Mucosa of stomach (tissue), 1 donor: ENCODE data around the gene CA14.
A peak's percentile ranks its signal among the peaks of the same experiment; 100 is the strongest.
"Not testable (repeated sequence)": the region's sequence is repeated elsewhere in the genome, so short reads cannot be mapped to it uniquely, and the experiment has no call there.

Experiments used
- H3K27me3 ChIP-seq: one replicate; pipeline ENCODE4 v1.7.0; 2013; ENCODE audit warnings: mild to moderate bottlenecking, low read length; ENCODE audit not compliant: control insufficient read depth, insufficient read depth
- H3K36me3 ChIP-seq: one replicate; pipeline ENCODE4 v1.7.0; 2013; ENCODE audit warnings: low read length; ENCODE audit not compliant: control insufficient read depth, insufficient read depth
- H3K4me1 ChIP-seq: one replicate; pipeline ENCODE4 v1.7.0; 2013; ENCODE audit warnings: mild to moderate bottlenecking, low read length; ENCODE audit not compliant: control insufficient read depth, insufficient read depth
- H3K4me3 ChIP-seq: one replicate; pipeline ENCODE4 v1.7.0; 2013; ENCODE audit warnings: low read length
- H3K9ac ChIP-seq: one replicate; pipeline ENCODE4 v1.7.0; 2013; ENCODE audit warnings: mild to moderate bottlenecking, low read length, moderate library complexity
- H3K9me3 ChIP-seq: one replicate; pipeline ENCODE4 v1.7.0; 2013; ENCODE audit warnings: mild to moderate bottlenecking, low read length, moderate library complexity; ENCODE audit not compliant: control insufficient read depth
- donor health status: Pancreatic carcinoma.

The CA14 gene

GRCh38 chr1:150288822-150289221, 31.2 kb downstream of the CA14 start:
- Histone ChIP-seq H3K9me3 (no peaks in the 10 kb centered on the region), H3K9ac (no peak overlapping the region), H3K4me3 (no peak overlapping the region), H3K36me3 (no peaks in the 10 kb centered on the region), H3K4me1 (no peaks in the 10 kb centered on the region), H3K27me3 (no peaks in the 10 kb centered on the region)

GRCh38 chr1:150293433-150294253, 36.1 kb downstream of the CA14 start, which contains the start of gene MRPS21:
TSS of gene MRPS21 (plus strand) at chr1:150293861. CDS start at chr1:150294367, 506 bp downstream.
- Histone ChIP-seq H3K27me3 (no peaks in the 10 kb centered on the region), H3K36me3 (no peaks in the 10 kb centered on the region), H3K4me3 (peak within 1 kb of the TSS; percentile 47), H3K9ac (peak within 1 kb of the TSS; percentile 65), H3K9me3 (no peaks in the 10 kb centered on the region), H3K4me1 (peaks cover 4% of the 10 kb centered on the region)

- Histone ChIP-seq H3K9ac (no peak overlapping the region), H3K4me3 (no peak overlapping the region), H3K27me3 (no peaks in the 10 kb centered on the region), H3K36me3 (no peaks in the 10 kb centered on the region), H3K4me1 (peaks cover 4% of the 10 kb centered on the region), H3K9me3 (no peaks in the 10 kb centered on the region)
Measured at GRCh38 chr1:150295476-150295875, 37.9 kb downstream of the CA14 start.

GRCh38 chr1:150299716-150300115, 42.1 kb downstream of the CA14 start:
- no peaks in the 10 kb centered on the region for H3K9me3 ChIP-seq
- H3K36me3 ChIP-seq, result no peaks in the 10 kb centered on the region
- no peaks in the 10 kb centered on the region for H3K27me3 ChIP-seq
- no peak overlapping the region for H3K9ac ChIP-seq
- no peak overlapping the region for H3K4me3 ChIP-seq
- no peaks in the 10 kb centered on the region for H3K4me1 ChIP-seq

GRCh38 chr1:150302338-150302737, 44.8 kb downstream of the CA14 start:
- Histone ChIP-seq H3K27me3 (no peaks in the 10 kb centered on the region), H3K4me3 (no peak overlapping the region), H3K9ac (no peak overlapping the region), H3K36me3 (no peaks in the 10 kb centered on the region), H3K4me1 (no peaks in the 10 kb centered on the region), H3K9me3 (no peaks in the 10 kb centered on the region)

- Histone ChIP-seq H3K27me3 (no peaks in the 10 kb centered on the region), H3K36me3 (peaks cover 4% of the 10 kb centered on the region), H3K4me3 (no peak overlapping the region), H3K9me3 (no peaks in the 10 kb centered on the region), H3K9ac (no peak overlapping the region), H3K4me1 (no peaks in the 10 kb centered on the region)
Measured at GRCh38 chr1:150302902-150303301, 45.3 kb downstream of the CA14 start.

GRCh38 chr1:150308585-150308984, 51.0 kb downstream of the CA14 start:
- not testable (repeated sequence) for H3K27me3 ChIP-seq, H3K9me3 ChIP-seq, H3K9ac ChIP-seq, H3K4me3 ChIP-seq, H3K4me1 ChIP-seq, H3K36me3 ChIP-seq

- H3K4me1 ChIP-seq, result no peaks in the 10 kb centered on the region
- no peak overlapping the region for H3K4me3 ChIP-seq
- no peak overlapping the region for H3K9ac ChIP-seq
- H3K27me3 ChIP-seq, result no peaks in the 10 kb centered on the region
- peaks cover 6% of the 10 kb centered on the region for H3K36me3 ChIP-seq
- no peaks in the 10 kb centered on the region for H3K9me3 ChIP-seq
Measured at GRCh38 chr1:150309758-150310508, 52.4 kb downstream of the CA14 start.

GRCh38 chr1:150311762-150312161, 54.2 kb downstream of the CA14 start:
- H3K4me1 ChIP-seq, result no peaks in the 10 kb centered on the region
- no peaks in the 10 kb centered on the region for H3K9me3 ChIP-seq
- no peaks in the 10 kb centered on the region for H3K27me3 ChIP-seq
- peaks cover 6% of the 10 kb centered on the region for H3K36me3 ChIP-seq
- H3K4me3 ChIP-seq, result no peak overlapping the region
- H3K9ac ChIP-seq, result no peak overlapping the region
